NCI-H82 (cell line): ENCODE data around the gene RUNX2.
A peak's percentile ranks its signal among the peaks of the same experiment; 100 is the strongest.

Experiments
- DNase-seq: peaks from one replicate; lab custom pipeline; 2025; lab: John Stamatoyannopoulos, UW

The RUNX2 gene

DNA sequence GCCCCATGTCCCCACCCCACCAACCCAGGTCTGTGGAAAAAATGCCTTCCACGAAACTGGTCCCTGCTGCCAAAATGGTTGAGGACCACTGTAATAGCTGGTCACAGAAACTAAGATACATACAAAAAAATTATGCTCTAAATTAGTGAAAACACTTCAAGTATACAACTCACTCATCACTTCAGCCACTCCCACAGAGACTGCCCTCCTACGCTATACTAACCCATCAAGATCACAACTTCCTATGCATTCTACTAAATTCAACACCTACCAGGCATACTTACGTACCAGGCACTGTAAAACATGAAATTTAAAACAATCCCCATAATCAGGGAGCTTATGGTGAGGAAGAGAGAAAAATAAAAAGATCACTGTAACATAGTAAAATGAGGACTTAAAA, 22.9 kb downstream of the RUNX2 start:
- DNase-seq, result no peak

DNA sequence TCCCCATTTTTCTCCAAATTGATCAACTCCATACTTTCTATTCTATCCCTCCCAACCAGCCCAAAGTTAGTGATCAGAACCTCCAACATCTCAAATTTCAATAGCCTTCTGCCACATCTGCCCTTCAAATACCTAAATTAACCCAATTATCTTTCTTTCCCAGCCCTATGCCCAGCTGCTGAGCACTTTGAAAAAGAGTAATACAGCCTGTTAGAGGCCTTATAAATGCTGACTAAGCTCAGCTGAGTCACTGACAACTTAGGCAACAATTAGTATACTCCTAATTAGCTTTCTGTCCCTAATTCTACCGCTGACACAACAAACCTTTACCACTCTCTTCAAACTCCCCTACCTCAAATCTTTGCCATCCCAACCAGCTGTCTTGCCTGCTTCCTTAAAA, 23.5 kb downstream of the RUNX2 start:
- peak; percentile 91 for DNase-seq

DNA sequence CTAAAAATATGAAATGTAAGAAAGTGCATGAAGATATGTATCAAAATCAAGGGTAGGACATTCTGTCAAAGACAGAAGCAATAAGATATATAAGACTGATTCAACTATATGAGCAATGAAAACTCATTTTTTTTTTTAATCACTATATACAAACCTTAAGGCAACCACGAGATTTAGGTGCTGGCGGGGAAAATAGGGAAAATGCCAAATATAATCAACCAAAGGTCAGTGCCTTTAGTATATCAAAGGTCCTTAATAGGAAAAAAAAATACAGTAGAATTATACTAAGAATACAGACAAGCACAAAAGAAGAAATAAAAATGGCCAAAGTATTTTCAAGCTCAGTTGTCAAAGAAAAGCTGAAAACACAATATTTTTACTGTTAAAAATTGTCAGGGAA, 25.5 kb downstream of the RUNX2 start:
- DNase-seq, result no peak

GRCh38 chr6:45364466-45364865, 36.3 kb downstream of the RUNX2 start:
- DNase-seq, result no peak

GRCh38 chr6:45365036-45365435, 36.9 kb downstream of the RUNX2 start:
- DNase-seq, result no peak

DNA sequence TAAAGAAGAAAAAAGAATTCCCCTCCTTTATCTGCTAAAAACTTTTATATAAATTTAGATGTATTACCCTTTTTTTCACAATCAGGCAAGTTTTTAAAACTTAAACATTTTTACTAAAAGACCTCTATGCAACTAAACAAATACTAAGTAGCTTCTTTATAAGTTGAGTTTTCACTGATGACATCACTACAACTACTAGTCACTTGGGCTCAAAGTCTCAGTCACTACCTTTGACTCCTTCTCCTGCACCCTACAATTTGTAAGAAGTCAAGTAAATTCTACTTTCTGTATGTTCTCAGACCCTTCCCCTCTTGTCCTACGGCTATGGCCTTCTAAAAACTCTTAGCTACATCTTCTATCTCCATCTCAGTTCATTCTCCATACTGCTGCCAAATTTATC, 38.4 kb downstream of the RUNX2 start:
- DNase-seq, result no peak

DNA sequence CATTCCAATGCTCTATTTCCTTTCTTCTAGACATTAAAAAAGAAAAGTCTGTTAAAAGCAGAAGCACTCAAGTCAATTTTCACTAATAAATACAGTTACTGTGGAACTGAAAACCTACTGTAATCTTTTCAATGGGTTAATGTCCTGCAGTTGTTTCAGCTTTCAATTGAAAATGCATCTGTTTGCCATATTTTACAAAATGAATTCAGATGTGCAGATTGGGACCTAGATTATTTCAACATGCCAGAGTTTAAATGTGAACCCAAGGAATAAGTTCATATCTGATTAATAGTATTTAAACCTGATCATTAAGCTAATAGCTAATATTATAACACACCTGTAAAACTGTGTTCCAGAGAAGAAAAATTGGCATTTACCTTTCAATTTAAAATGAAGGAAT, 39.9 kb downstream of the RUNX2 start:
- no peak for DNase-seq

- DNase-seq, result no peak
These were observed 41.7 kb downstream of the RUNX2 start for GRCh38 chr6:45369870-45370269.

GRCh38 chr6:45371924-45372573, 43.9 kb downstream of the RUNX2 start:
- no peak for DNase-seq

DNA sequence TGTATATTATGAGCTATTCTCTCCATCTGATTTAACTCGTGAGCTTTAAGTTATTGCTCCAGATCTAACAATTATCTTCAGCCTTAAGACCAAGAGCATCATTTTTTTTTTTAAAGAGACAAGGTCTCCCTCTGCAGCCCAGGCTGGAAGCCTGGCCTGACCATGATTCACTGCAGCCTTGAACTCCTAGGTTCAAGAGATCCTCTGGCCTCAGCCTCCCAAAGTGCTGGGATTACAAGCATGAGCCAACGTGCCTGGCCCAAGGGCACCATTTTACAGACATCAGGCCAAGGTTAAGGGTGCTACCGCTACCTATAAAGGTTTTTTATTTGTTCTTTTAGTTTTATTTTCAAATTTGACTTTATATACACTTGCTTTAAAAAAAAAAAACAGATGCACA, 47.3 kb downstream of the RUNX2 start:
- DNase-seq, result no peak

DNA sequence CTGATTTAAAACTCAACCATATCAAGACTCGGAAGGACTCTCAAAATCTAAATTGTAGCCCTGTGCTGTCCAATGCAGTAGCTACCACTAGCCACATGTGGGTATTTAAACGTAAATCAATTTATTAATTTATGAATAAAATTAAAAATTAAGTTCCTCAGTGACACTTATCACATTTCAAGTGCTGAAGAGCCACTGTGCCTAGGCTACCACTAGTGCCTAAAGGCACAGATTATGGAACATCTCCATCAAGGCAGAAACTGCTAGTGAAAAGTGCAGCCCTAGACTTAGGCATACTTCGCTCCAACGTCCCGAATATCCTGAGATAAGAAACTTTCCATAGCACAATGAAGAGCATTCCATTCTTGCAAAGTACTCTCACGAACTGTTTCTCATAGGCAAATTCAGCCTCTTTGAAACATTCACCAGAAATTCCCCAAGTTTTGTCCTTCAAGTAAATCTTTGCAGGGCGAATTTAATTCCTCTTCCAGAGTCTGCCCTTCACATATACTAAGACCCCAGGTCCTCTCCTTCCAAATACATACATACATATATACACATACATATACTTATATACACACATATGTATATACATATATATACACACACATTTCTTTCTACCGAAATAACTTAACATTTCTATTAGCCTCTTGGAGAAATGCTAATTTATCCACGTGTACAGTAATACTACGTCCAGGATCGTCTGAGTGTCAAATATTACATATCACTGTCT, 48.3 kb downstream of the RUNX2 start:
- DNase-seq, result peak; percentile 51

- DNase-seq, result peak; percentile 62
These were observed 49.0 kb downstream of the RUNX2 start for GRCh38 chr6:45377043-45377553.

- peak; percentile 99 for DNase-seq
These were observed 49.6 kb downstream of the RUNX2 start, which contains the start of gene SUPT3H for GRCh38 chr6:45377554-45378333. Gene SUPT3H (minus strand): TSS chr6:45377934.

GRCh38 chr6:45378334-45378926, 50.3 kb downstream of the RUNX2 start:
- peak; percentile 94 for DNase-seq

DNA sequence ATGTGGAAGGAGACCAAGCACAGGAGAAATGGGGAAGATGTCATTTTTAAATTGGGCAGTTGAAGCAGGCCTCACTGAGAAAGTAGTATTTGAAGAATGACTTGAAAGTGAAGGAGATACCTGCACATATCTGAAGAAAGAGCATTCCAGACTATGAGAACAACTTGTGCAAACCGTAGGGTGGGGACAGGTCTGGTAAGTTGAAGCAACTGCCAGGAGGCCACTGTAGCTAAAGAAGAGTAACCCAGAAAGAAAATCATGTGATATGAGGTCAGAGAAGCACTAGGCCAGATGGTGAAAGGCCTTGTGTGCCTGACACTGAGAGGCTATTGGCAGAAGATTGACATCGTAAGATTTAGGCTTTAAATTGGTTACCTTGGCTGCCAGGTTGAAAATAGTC, 54.3 kb downstream of the RUNX2 start:
- DNase-seq, result peak; percentile 40

DNA sequence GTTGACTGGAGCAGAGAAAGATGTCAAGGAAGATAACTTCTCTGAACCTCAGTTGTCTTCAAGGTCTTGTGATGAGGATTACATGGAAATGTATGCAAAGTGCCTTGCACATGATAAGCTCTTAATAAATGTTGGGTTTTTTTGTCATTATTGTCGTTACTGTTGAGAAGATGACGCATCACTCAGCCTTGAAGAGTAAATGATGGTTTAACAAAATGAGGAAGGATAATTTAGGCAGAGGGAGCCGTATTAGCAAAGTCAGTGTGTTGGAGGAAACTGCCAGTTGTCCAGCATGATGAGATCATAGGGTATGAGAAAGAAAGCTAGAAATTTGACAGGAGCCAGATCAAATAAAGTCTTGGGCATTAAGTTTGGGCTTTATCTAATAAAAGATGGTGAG, 58.4 kb downstream of the RUNX2 start:
- no peak for DNase-seq

DNA sequence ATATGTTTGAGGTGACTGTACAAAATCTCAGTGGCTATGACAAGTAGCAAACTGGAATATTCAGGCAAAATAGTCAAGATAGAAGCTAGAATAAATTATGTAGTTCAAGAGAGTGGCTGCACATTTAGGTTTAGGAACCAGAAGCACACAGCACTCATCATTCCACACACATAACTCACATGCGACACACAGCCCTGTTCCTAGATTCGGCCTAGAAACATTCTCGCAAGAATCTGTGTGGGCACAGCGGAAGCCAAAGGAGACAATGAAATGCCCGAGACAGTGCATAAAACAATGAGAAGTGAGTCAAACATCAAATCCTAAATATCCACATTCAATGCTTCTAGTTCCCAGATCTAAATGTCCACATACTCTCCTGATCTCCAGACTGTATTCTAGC, 59.1 kb downstream of the RUNX2 start:
- no peak for DNase-seq

- DNase-seq, result no peak
These were observed 60.2 kb downstream of the RUNX2 start for GRCh38 chr6:45388328-45388727.

DNA sequence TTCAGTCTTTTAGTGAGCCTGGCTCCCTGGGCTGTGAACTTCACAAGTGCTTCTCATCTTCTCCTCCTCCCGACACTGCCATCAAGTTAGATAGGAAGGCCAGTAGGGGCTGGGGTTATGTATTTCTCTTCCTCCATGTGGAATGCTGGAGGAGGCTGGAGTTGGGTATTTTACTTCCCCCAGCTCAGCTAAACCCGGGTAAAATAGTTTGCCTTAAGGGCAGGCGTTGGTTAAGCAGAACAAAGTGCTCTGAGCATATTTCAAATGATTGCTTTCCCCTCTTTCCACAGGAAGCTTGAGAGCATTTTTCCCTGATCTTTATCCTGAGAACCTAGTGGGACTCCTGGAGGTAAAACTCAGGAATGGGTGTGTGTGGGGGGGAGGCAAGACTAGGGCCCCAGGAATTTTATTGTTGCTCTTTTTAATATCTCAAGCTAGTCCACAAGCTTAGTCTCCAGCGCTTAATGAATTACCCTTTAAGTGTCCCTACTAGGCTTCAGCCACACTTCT, 66.5 kb downstream of the RUNX2 start:
- no peak for DNase-seq

GRCh38 chr6:45398075-45398813, 70.1 kb downstream of the RUNX2 start:
- peak; percentile 32 for DNase-seq

- DNase-seq, result no peak
These were observed 71.9 kb downstream of the RUNX2 start for GRCh38 chr6:45400021-45400420.
